ENCODE measurements around the gene FOSL2.

Gene FOSL2

DNA sequence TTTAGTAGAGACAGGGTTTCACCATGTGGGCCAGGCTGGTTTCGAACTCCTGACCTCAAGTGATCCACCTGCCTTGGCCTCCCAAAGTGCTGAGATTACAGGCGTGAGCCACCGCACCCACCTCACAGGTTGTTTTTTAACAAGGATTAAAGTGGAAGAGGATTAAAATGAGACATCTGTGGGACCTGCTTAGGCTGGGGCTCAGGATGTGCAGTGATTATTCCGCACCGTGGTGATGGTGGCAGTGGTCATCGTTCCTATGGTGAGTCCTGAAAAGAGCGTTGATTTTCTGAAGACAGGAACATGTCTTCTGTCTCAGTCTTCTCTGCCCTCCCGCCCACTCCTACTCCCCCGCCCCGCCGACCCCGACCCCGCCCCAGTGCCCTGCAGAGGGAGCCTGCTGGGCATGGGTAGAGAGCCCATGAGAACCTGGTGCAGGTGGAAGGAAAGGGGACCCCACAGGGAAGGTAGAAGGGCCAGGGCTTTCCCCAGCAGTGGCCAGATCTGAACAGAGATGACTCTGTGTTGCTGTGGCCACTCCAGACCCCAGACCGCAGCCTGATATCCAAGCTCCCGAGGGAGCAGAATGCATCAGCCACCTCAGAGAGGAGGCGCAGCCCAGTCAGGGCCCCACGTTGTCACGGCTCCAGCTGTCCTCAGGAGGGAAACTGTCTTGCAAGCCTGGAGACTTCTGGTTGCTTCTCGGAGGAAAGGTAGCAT lies 34.5 kb upstream of the FOSL2 start:
- TF ChIP-seq, protein P1, sequence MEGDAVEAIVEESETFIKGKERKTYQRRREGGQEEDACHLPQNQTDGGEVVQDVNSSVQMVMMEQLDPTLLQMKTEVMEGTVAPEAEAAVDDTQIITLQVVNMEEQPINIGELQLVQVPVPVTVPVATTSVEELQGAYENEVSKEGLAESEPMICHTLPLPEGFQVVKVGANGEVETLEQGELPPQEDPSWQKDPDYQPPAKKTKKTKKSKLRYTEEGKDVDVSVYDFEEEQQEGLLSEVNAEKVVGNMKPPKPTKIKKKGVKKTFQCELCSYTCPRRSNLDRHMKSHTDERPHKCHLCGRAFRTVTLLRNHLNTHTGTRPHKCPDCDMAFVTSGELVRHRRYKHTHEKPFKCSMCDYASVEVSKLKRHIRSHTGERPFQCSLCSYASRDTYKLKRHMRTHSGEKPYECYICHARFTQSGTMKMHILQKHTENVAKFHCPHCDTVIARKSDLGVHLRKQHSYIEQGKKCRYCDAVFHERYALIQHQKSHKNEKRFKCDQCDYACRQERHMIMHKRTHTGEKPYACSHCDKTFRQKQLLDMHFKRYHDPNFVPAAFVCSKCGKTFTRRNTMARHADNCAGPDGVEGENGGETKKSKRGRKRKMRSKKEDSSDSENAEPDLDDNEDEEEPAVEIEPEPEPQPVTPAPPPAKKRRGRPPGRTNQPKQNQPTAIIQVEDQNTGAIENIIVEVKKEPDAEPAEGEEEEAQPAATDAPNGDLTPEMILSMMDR (IDR thresholded peaks at IDR 0.05): no peak
- Histone ChIP-seq H3K36me3 (no peaks in the 10 kb centered on the region), H3K27ac (no peak overlapping the region), H3K9me3 (no peaks in the 10 kb centered on the region), H3K27me3 (no peaks in the 10 kb centered on the region), H3K4me1 (peaks cover 4 to 22% (median 20%) of the 10 kb centered on the region in 4 donors), H3K4me3 (no peak overlapping the region)
- no peak for DNase-seq
- intact Hi-C loops (cut with DNase I; ENCODE audit: low total_unique reads): no loop called here

DNA sequence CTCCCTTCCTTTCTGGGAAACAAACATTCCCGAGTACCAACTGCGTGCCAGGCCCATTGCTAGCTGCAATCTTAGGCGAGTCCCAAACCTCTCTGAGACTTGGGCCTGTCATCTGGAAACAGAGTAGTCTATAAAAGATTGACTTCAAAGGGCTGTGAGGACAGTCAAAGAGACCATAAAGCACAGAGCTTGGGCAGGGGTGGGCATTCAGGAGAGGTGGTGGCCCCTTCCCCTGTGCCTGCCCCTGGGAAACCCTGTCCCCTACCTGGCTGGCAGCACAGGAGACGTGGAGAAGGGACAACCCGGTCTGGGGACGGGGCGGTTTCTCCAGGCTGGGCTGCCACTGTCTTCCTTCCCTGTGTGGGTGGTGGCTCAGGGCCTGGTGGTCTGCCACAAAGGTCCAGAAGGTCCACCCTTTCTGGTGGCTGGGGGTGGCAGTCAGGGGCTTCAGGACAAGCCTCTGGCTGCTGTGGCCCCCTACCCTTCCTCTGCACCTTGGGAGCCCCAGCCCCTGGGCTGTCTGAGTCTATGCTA lies 33.9 kb upstream of the FOSL2 start:
- TF ChIP-seq, protein P1 (IDR thresholded peaks at IDR 0.05): no peak
- intact Hi-C loops (cut with DNase I; ENCODE audit: low total_unique reads): no loop called here
- Histone ChIP-seq H3K27ac (no peak overlapping the region), H3K36me3 (no peaks in the 10 kb centered on the region), H3K27me3 (no peaks in the 10 kb centered on the region), H3K4me1 (peaks cover 4 to 22% (median 20%) of the 10 kb centered on the region in 4 donors), H3K9me3 (no peaks in the 10 kb centered on the region), H3K4me3 (no peak overlapping the region)
- DNase-seq: no peak

DNA sequence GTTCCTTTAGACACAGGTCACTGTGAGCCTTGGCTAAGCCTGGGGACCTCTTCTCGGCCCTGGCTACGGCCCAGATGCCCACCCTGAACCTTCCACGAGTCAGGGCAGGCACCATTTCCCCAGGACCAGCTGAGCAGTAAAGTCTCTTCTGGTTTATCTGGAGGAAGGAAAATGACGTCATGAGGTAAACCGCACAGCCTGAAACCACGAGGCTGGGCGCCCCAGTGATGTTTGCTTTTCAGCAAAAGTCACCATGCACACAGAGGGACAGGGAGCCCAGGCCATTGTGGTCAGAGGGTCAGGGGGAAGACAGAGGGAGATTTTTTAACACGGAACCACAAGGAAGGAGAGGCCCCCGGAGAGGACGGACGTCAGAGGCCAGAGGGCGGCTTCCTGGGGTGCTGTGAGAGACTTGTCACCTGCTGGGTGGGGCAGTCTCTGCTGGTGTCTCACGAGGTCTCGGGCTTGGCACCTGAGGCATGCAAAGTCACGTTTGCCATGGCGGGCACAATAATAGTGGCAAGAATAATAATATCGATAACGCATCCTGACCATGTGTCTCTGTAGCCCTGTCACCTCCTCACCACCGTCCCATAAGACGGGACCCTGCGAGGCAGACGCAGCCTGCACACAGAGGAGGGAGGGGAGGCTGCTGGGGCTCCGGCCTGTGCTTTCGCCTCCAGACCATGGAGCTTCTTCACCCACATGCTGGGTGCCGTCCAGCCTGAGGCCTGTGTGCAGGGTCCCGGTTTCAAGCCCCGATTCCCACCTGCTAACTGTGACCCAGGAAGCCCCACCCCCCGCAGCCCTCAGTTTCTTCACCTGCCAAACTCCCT lies 33.2 kb upstream of the FOSL2 start:
- H3K27ac ChIP-seq: no peak overlapping the region
- no peak for DNase-seq
- intact Hi-C loops (cut with DNase I; ENCODE audit: low total_unique reads): no loop called here
- no peaks in the 10 kb centered on the region for H3K9me3 ChIP-seq
- no peaks in the 10 kb centered on the region for H3K36me3 ChIP-seq
- no peak overlapping the region for H3K4me3 ChIP-seq
- H3K27me3 ChIP-seq: no peaks in the 10 kb centered on the region
- H3K4me1 ChIP-seq: peaks cover 4 to 22% (median 20%) of the 10 kb centered on the region in 4 donors
- TF ChIP-seq, protein P1 (IDR thresholded peaks at IDR 0.05): no peak

DNA sequence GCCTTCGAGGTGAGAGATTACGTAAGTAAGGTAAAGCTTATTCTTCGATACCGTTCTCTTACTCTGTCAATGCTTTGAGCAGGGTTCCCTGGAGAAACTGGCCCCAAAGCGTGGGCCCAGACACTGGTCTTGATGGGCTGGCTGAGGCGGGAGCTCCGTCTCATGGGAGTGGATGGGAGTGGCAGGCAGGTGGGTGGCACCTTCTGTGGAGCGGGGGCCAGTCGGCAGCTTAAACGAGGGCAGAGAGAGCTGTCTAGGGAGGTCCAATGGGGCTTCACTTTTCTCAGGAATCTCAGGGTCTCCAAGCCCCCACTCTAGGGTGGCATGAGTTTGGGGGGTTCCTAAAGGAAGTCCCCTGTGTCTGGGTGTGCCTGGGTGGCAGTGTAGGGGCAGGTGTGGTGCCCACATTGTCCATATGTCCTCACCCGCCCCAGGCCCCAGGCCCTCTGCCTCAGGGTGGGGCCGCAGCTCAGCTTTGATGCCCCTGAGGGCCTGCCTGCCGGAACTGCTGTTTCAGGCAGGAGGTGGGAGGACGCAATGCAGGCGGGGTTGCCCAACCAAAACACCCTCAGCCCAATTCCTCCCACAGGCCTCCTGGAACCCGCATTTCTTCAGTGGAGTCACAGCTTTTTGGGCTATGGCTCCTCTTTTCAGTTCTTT lies 32.5 kb upstream of the FOSL2 start:
- Histone ChIP-seq H3K27ac (no peak overlapping the region), H3K4me1 (peaks cover 4 to 20% (median 18%) of the 10 kb centered on the region in 4 donors)
- TF ChIP-seq, protein P1 (IDR thresholded peaks at IDR 0.05): no peak

DNA sequence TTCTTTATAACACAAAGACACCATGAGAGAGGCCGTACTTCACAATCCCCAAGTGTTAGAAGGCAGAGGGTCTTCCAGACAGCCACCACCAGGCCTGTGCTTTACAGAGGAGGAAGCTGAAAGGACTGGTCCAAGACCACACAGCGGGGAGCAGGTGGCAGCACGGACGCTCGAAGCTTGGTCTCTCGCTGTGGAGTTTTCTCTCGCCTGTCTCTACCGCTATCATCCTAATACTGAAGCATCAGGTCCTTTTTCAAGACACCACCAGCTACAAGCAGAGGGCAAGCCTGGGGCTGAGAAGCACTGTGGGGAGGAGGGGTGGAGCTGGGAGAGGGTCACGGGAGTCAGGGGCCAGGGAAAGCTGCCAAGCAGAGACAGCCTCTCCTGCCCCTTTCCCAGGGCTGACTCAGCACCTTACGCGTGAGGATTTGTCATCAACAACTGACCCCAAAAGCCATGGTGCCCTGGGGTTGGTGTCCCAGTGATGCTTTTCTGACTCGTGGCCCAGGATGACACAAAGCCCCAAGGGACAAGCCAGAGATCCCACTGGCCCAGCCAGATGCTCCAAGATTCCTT lies 31.9 kb upstream of the FOSL2 start:
- Histone ChIP-seq H3K9me3 (no peaks in the 10 kb centered on the region), H3K36me3 (no peaks in the 10 kb centered on the region), H3K27ac (no peak overlapping the region), H3K4me3 (no peak overlapping the region), H3K4me1 (peaks cover 2 to 14% (median 12%) of the 10 kb centered on the region in 4 donors), H3K27me3 (no peaks in the 10 kb centered on the region)
- DNase-seq: no peak
- TF ChIP-seq, protein P1 (IDR thresholded peaks at IDR 0.05): no peak
- intact Hi-C loops (cut with DNase I; ENCODE audit: low total_unique reads): no loop called here

More for the DNA sequence above, 32.5 kb upstream of the FOSL2 start:
- intact Hi-C loops (cut with DNase I; ENCODE audit: low total_unique reads): no loop called here
- no peaks in the 10 kb centered on the region for H3K36me3 ChIP-seq
- H3K4me3 ChIP-seq: no peak overlapping the region
- no peaks in the 10 kb centered on the region for H3K9me3 ChIP-seq
- H3K27me3 ChIP-seq: no peaks in the 10 kb centered on the region
- no peak for DNase-seq

Measured in tibial artery (tissue), 4 donors.